Astrocyte (in vitro differentiated cells and primary cell): ENCODE data around the gene C3orf20. TPM values are rescaled to one million over a fixed set of nuclear protein-coding genes. Genes with fewer than 3 reads are reported as not detected.

Source experiments
- DNase-seq: peaks from one replicate; pipeline ENCODE4 v3.0.0-alpha.2; 2010; ENCODE audit warnings: low read depth
- FAIRE-seq: peaks from 2 replicates; lab custom pipeline; 2011; peaks lifted over from hg19 to GRCh38; lab: Jason Lieb, UNC
- H2AFZ ChIP-seq: 2 replicates; pipeline ENCODE4 v1.6.0; 2012; ENCODE audit warnings: low read depth, low read length, inconsistent platforms
- H3K27ac ChIP-seq: 2 replicates; pipeline ENCODE4 v1.5.1; 2011; ENCODE audit warnings: low read depth, low read length, inconsistent platforms
- H3K27me3 ChIP-seq: 2 replicates; pipeline ENCODE4 v1.6.0; 2011; ENCODE audit warnings: low read length, inconsistent platforms; ENCODE audit not compliant: insufficient read depth
- H3K36me3 ChIP-seq: 2 replicates; pipeline ENCODE4 v1.5.1; 2011; ENCODE audit warnings: low read length, inconsistent platforms; ENCODE audit not compliant: insufficient read depth
- H3K4me1 ChIP-seq: 2 replicates; pipeline ENCODE4 v1.5.1; 2011; ENCODE audit warnings: low read length, inconsistent platforms; ENCODE audit not compliant: insufficient read depth
- H3K4me2 ChIP-seq: 2 replicates; pipeline ENCODE4 v1.6.0; 2012; ENCODE audit warnings: low read length, inconsistent platforms
- H3K4me3 ChIP-seq: 2 replicates; pipeline ENCODE4 v1.5.1; 2011; ENCODE audit warnings: low read depth, mild to moderate bottlenecking, low read length, inconsistent platforms; ENCODE audit not compliant: insufficient read depth
- H3K79me2 ChIP-seq: 2 replicates; pipeline ENCODE4 v1.6.0; 2012; ENCODE audit warnings: mild to moderate bottlenecking, low read length, inconsistent platforms; ENCODE audit not compliant: insufficient read depth
- H3K9ac ChIP-seq: 2 replicates; pipeline ENCODE4 v1.6.0; 2012; ENCODE audit warnings: mild to moderate bottlenecking, low read length, inconsistent platforms
- H3K9me3 ChIP-seq: 2 replicates; pipeline ENCODE4 v1.5.1; 2012; ENCODE audit warnings: low read depth, mild to moderate bottlenecking, low read length, inconsistent platforms; ENCODE audit not compliant: insufficient read depth
- H4K20me1 ChIP-seq: 2 replicates; pipeline ENCODE4 v1.6.0; 2012; ENCODE audit warnings: low read length, inconsistent platforms; ENCODE audit not compliant: insufficient read depth
- H3K27ac Mint-ChIP-seq: one replicate; pipeline ENCODE4 v1.8.0; 2021; ENCODE audit warnings: mild to moderate bottlenecking, mixed read lengths; ENCODE audit not compliant: unreplicated experiment
- H3K27me3 Mint-ChIP-seq: one replicate; pipeline ENCODE4 v1.8.0; 2021; ENCODE audit warnings: low read depth, mixed read lengths; ENCODE audit not compliant: unreplicated experiment
- H3K36me3 Mint-ChIP-seq: one replicate; pipeline ENCODE4 v1.8.0; 2021; ENCODE audit warnings: low read depth, mixed read lengths; ENCODE audit not compliant: unreplicated experiment
- H3K4me1 Mint-ChIP-seq: one replicate; pipeline ENCODE4 v1.8.0; 2021; ENCODE audit warnings: low read depth, mixed read lengths; ENCODE audit not compliant: unreplicated experiment
- H3K4me3 Mint-ChIP-seq: one replicate; pipeline ENCODE4 v1.8.0; 2021; ENCODE audit warnings: mild to moderate bottlenecking, moderate library complexity, mixed read lengths; ENCODE audit not compliant: unreplicated experiment
- H3K9me3 Mint-ChIP-seq: one replicate; pipeline ENCODE4 v1.8.0; 2021; ENCODE audit warnings: mild to moderate bottlenecking, mixed read lengths; ENCODE audit not compliant: unreplicated experiment
- EZH2 ChIP-seq: IDR thresholded peaks from 2 replicates; pipeline ENCODE4 v1.6.1; 2012; ENCODE audit warnings: mild to moderate bottlenecking, low read length, inconsistent platforms; ENCODE audit not compliant: insufficient read depth
- total RNA-seq: library from RNA; stranded (reverse); gene quantifications from 2 replicates; pipeline ENCODE4 v1.2.1, GENCODE V29; 2021
- TF ChIP-seq, protein P1 (sequence below): IDR thresholded peaks from 2 replicates; pipeline ENCODE4 v1.5.1; 2011; ENCODE audit warnings: low read depth, mild to moderate bottlenecking, inconsistent platforms, low read length, moderate library complexity; ENCODE audit not compliant: insufficient read depth

C3orf20 gene
- total RNA-seq, 1 donor from 2014 or later: 0.16 TPM

- no peak overlapping the region for H3K9ac ChIP-seq
- no peaks in the 10 kb centered on the region for H3K9me3 ChIP-seq
- FAIRE-seq (no peak), DNase-seq (no peak)
- H3K79me2 ChIP-seq: no peaks in the 10 kb centered on the region
- no peak overlapping the region for H3K27ac ChIP-seq
- no peak overlapping the region for H3K4me2 ChIP-seq
- Mint-ChIP-seq H3K9me3 (peaks cover 4% of the 10 kb centered on the region), H3K27ac (no peak overlapping the region), H3K4me3 (no peak overlapping the region), H3K36me3 (no peaks in the 10 kb centered on the region), H3K27me3 (peaks cover 49% of the 10 kb centered on the region), H3K4me1 (no peaks in the 10 kb centered on the region)
- no peaks in the 10 kb centered on the region for H3K36me3 ChIP-seq
- peaks cover under 1% of the 10 kb centered on the region for H3K4me1 ChIP-seq
- no peak overlapping the region for H2AFZ ChIP-seq
- no peaks in the 10 kb centered on the region for H4K20me1 ChIP-seq
- H3K4me3 ChIP-seq: no peak overlapping the region
- TF ChIP-seq, protein P1, sequence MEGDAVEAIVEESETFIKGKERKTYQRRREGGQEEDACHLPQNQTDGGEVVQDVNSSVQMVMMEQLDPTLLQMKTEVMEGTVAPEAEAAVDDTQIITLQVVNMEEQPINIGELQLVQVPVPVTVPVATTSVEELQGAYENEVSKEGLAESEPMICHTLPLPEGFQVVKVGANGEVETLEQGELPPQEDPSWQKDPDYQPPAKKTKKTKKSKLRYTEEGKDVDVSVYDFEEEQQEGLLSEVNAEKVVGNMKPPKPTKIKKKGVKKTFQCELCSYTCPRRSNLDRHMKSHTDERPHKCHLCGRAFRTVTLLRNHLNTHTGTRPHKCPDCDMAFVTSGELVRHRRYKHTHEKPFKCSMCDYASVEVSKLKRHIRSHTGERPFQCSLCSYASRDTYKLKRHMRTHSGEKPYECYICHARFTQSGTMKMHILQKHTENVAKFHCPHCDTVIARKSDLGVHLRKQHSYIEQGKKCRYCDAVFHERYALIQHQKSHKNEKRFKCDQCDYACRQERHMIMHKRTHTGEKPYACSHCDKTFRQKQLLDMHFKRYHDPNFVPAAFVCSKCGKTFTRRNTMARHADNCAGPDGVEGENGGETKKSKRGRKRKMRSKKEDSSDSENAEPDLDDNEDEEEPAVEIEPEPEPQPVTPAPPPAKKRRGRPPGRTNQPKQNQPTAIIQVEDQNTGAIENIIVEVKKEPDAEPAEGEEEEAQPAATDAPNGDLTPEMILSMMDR: no peak
- no peak for TF ChIP-seq EZH2
- peaks cover 26% of the 10 kb centered on the region for H3K27me3 ChIP-seq
Observed at GRCh38 chr3:14796403-14797077, 121.6 kb downstream of the C3orf20 start.

DNA sequence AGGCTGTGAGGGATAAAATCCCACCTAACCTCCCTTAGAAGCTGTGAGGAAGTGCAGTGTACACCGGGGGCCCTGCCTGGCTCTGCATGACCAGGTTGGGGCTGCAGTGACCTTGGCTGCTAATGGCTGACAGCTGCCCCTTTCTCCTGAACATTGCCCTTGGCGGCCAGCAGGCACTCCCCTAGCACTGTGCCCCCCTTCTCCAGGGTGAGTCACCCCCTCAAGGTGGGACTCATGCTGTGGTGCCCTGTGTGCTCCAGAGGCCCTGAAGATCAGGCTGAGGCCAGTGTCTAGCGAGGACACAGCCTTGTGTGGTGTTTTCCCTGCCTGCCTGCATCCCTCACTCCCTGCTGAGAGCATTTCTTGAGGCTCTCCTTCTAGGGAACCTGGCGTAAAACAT lies 122.8 kb downstream of the C3orf20 start:
- no peak for DNase-seq

GRCh38 chr3:14798231-14798630 lies 123.3 kb downstream of the C3orf20 start:
- Mint-ChIP-seq H3K36me3 (peaks cover 2% of the 10 kb centered on the region), H3K4me3 (no peak overlapping the region), H3K9me3 (peaks cover 4% of the 10 kb centered on the region), H3K4me1 (peaks cover 2% of the 10 kb centered on the region), H3K27ac (no peak overlapping the region), H3K27me3 (peaks cover 57% of the 10 kb centered on the region)
- H3K36me3 ChIP-seq: no peaks in the 10 kb centered on the region
- TF ChIP-seq, protein P1: no peak
- TF ChIP-seq EZH2: no peak
- H3K9ac ChIP-seq: no peak overlapping the region
- H3K4me1 ChIP-seq: no peaks in the 10 kb centered on the region
- FAIRE-seq (no peak), DNase-seq (no peak)
- peaks cover 40% of the 10 kb centered on the region for H3K27me3 ChIP-seq
- no peaks in the 10 kb centered on the region for H3K9me3 ChIP-seq
- no peak overlapping the region for H3K27ac ChIP-seq
- H2AFZ ChIP-seq: no peak overlapping the region
- H3K79me2 ChIP-seq: no peaks in the 10 kb centered on the region
- H3K4me2 ChIP-seq: no peak overlapping the region
- no peak overlapping the region for H3K4me3 ChIP-seq
- H4K20me1 ChIP-seq: no peaks in the 10 kb centered on the region

More for the DNA sequence above, 122.8 kb downstream of the C3orf20 start:
- H3K4me1 ChIP-seq: no peaks in the 10 kb centered on the region
- H3K27me3 Mint-ChIP-seq: peaks cover 55% of the 10 kb centered on the region
- H3K4me3 Mint-ChIP-seq: no peak overlapping the region
- no peaks in the 10 kb centered on the region for H3K9me3 ChIP-seq
- peaks cover 4% of the 10 kb centered on the region for H3K9me3 Mint-ChIP-seq
- H3K27ac ChIP-seq: no peak overlapping the region
- H3K9ac ChIP-seq: no peak overlapping the region
- no peak overlapping the region for H3K27ac Mint-ChIP-seq
- H3K27me3 ChIP-seq: peaks cover 36% of the 10 kb centered on the region
- no peak overlapping the region for H3K4me3 ChIP-seq
- H3K4me2 ChIP-seq: no peak overlapping the region
- no peak for FAIRE-seq
- H4K20me1 ChIP-seq: no peaks in the 10 kb centered on the region
- H3K4me1 Mint-ChIP-seq: no peaks in the 10 kb centered on the region
- no peaks in the 10 kb centered on the region for H3K36me3 ChIP-seq
- no peak for TF ChIP-seq EZH2
- H2AFZ ChIP-seq: no peak overlapping the region
- H3K36me3 Mint-ChIP-seq: peaks cover under 1% of the 10 kb centered on the region
- no peaks in the 10 kb centered on the region for H3K79me2 ChIP-seq
